ENCODE data around the gene NT5C.
A peak's percentile ranks its signal among the peaks of the same experiment; 100 is the strongest.

The NT5C gene

DNA sequence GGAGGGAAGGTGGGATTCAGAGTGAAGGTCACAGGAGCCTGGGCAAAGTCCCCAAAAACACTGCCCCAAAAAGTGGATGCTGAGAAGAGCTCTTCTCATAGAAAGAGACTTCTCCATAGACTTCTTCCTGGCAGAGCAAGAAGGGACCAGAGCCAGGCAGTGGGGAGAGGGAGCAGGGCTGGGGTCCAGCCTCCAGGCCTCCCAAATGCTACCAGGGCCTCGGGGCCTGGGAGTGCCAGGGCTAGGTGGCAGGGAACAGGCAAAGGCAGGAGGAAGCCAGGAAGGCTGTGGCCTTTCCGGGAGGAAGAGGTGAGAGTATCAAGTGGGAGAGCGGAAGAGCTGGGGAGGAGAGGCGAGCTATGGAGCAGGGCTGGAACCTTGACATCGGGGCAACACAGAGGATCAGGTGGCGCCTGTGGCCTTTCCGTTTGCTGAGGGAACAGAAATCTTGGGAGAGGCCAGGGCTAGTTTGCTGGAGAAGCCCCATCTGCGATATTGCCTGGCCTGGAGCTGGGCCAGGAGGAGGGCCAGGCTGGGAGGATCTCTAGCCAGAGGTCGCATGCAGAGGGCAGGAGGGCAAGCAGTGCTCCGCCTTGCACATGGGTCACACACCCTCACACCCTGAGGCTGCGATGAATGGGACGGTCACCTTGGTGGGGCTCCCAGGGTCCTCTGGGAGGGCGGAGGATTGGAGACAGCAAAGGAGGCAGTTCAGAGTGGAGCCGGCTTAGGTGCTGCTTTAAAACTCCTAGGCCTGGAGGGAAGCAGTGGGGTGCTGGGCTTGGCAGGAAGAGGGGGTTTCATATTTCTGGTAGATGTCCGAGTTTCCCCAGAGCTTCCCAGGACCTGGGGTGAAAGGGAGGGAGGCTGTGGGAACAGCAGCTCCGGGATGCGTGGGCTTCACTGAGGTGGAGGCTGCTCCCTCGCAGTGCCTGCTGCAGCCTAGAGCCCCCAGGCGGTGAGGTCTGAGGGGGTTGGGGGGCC is 40.4 kb downstream of the NT5C start:
- FAIRE-seq = no peak

DNA sequence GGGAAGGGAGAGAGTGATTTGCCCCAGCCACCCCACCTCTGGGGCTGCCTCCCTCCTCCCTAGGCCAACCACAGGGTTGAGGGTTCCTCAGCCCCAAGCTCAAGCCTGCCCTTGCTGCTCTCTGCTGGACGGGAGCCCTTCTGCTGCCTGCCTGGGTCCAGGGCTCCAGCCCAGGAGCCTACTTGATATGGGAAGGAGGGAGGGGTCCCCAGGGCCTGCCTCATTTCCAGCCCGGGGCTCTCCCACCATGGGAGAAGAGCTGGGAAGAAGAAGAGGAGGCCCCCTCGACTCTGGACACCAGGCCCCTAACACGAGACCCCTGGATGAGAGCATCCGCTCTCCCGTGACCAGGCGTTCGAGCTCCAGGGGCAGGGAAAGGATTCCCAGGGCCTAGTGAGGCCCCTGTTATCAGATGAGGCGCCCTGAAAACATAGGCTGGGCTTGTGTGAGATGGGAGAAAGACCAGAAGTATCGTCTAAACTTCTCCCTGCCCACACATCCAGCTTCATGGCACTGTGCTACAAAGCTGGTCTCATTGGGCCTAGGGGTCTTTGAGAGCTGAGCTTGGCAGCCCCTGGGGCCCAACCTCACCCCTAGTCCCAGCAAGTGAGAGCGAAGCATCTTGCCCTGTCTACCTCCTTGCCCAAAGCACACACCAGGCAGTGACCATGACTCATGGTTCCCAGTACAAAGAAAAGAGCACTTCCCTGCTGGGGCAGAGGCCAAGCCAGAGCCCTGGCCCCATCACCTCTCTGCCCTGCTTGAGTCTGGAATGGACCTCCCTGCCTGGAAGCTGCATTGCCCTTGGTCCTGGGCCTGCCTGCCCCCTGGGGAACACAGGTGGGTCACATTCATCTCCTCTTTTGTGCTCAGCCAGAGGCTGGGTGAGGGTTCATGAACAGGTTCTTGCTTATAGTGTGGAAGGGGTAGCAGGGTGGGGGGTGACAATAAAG is 42.8 kb downstream of the NT5C start:
- FAIRE-seq = no peak

DNA sequence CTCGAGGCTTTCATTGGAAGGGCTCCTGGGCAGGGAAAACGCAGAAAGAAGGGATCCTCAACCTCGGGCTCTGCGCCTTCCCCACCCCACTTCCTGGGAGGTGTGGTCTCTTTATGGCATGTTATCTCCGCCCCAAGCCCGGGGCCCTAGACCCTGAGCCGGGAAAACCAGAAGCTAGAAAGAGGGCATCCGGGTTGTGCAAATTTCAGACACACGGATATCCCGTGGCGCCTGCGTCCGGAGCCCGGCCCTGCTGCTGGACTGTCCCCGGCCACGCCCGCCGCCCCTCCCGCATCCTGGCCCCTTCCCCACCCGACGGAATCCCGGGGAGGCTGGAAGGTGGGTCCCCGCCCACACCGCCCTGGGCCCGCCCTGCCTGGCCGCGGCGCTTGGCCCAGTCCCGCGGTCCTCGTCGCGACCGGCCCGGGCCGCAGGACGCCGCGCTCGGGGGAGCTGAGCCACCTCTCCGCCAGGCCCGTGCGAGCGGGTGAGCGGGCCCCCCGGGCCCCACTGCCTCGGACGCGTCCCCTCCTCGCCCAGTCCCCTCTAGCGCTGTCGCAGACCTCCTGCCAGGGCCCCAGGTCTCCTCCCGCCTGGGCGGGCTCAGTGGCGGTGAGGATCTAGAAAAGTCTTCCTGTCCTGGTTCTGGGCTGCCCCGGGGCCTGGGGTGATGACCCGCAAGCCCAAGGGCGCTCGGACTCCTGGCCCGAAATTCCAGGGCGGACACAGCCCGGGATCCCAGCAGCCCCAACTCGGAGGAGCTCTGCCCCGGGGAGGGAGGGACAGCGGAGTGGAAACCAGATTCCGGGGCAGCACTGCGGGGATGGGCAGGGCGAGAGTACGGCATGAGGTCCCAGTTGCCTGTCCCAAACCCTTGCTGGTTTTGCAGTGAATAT is 43.7 kb downstream of the NT5C start, which contains the start of gene SLC16A5:
SLC16A5 (plus strand) TSS at position 397 of the 896 bp plus-strand sequence. CDS start 5,683 bp downstream, outside the sequence.
- FAIRE-seq = peak; percentile 76

DNA sequence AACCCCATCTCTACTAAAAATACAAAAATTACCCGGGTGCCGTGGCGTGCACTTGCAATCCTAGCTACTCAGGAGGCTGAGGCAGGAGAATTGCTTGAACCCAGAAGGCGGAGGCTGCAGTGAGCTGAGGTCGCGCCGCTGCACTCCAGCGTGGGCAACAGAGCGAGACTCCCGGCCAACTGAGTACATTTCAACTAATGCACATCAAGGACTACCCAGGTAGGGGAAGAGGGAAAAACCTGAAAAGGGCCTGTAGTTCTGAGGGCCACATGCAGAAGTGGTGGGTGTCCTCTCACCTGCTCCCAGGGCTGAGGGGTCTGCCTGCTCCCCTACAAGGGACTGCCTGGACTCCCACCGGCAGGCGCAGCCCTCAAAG is 44.4 kb downstream of the NT5C start:
- FAIRE-seq = no peak

DNA sequence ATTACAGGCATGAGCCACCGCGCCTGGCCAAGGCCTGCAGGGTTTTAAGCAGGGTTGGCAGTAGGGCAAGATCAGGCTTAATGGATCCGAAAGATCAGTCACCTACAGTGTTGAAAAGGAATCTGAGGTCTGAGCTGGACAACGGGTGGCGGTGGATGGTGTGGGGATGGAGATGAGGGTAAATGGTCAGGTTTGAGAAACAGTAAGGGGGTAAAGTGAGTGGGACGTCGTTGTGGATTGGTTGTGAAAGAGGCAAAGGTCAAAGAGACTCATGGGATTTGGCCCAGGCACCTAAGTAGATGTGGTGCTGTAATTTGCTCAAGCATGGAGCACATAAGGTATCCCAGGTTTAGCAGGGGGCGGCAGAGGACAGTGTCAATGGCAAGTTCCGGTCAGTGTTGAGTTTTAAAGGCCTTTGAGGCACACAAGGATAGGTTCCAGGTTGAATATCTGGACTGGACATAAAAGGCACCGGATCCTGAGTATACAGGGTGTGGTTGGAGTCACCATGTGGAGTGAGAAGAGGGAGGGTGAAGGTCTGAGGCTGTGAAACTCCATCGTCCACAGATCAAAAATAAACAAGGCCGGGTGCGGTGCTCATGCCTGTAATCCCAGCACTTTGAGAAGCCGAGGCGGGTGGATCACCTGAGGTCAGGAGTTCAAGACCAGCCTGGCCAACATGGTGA is 44.9 kb downstream of the NT5C start:
- no peak for FAIRE-seq

DNA sequence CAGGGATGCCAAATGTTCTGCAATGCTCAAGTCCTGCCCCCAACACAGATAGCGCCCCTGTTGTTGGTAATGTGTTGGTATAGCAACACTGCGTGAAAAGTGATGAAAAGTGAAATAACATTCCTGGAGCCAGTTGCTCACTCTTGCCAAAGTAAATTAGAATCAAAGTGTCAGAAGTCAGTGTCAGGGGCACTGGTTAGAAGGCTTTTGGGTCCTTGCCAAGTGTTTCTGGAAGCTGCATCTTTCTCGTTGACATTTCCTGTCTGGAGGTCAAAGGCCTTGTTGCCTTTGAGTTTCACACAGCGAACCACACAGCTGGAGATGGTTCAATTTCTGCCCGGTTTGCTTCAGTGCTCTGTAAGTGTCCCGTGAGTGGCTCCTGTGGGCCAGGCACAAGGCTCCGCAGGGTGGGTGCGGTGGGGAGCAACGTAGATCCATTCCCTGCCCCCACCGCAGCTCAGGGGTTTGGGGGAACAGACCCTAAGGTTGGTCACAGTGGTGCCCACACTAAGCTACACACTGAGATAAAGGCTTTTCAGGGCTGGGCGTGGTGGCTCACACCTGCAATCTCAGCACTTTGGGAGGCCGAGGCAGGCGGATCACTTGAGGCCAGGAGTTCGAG is 47.4 kb downstream of the NT5C start:
- no peak for FAIRE-seq

DNA sequence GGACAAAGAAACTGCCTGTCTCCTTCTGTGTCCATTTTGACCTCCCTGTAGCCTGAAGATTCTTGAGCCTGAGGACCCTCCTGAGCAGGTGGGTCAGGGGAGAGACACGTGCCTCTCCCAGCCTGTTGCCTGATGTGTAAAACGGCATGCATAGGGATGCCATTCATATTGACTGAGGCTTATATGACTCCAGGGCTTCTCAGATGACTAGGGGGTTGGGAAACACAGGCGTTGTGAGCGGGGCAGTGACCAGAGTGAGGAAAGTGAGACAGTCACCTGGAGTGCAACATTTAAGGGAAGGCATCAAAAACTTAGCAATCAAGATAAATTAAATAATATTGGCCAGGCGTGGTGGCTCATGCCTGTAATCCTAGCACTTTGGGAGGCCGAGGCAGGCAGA is 48.9 kb downstream of the NT5C start:
- no peak for FAIRE-seq

DNA sequence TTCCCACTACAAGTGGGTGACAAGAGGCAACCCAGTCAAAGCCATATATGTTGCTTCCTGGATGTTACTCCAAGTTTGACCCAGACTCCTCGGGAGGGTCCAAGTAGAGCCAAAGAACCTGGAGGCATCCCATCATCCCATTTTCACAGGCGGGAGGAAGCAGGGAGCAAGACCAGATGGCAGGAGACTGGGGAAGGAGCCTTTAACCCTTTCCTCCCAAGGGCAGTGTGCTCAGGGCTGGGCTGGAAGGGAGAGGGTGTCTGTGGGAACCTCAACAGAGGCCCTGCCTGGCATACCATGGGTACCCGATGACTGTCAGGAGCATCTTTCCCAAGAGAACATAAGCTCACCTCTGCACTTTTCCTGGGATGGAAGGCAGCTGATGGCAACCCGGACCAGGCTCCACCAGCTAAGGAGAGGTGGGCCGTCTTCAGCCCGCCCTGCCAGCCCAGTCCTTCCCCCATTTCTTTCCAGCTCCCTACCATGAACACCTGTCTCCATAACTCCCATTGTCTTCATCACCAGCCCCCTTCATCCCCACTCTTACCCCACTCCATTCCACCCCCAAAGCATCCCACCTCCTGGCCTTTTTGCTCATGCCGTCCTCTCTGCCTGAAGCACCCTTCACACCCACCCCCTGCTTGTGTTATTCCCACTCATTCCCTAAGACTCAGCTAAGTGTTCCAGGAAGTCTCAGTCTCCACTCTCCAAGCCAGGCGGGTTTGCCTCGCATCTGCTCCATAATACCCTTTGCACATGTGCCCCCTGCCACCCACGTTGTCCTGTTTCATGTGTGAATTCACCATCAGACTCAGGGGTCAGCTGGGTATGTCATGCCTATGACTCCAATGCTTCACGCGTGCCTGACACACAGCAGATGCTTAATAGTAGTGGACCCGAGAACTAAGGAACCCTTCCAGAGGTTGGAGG is 49.7 kb downstream of the NT5C start:
- FAIRE-seq = no peak
